GM12801 (cell line): ENCODE results near the gene SNX30.

Source experiments
- CTCF ChIP-seq: IDR thresholded peaks from one replicate; pipeline ENCODE4 v1.5.1; 2011; ENCODE audit warnings: control low read depth; ENCODE audit not compliant: insufficient read length; ENCODE audit errors: extremely low read depth

Gene SNX30

GRCh38 chr9:112774006-112774996, 23.7 kb downstream of the SNX30 start:
- TF ChIP-seq CTCF: no peak

- no peak for TF ChIP-seq CTCF
These were observed 27.4 kb downstream of the SNX30 start for GRCh38 chr9:112777914-112778313.

- no peak for TF ChIP-seq CTCF
These were observed 30.0 kb downstream of the SNX30 start for GRCh38 chr9:112780450-112781036.

GRCh38 chr9:112782218-112782617, 31.7 kb downstream of the SNX30 start:
- TF ChIP-seq CTCF: no peak

- TF ChIP-seq CTCF: no peak
These were observed 33.0 kb downstream of the SNX30 start for GRCh38 chr9:112783551-112783954.

- no peak for TF ChIP-seq CTCF
These were observed 33.6 kb downstream of the SNX30 start for GRCh38 chr9:112784020-112784785.

- TF ChIP-seq CTCF: no peak
These were observed 35.4 kb downstream of the SNX30 start for GRCh38 chr9:112785986-112786385.
